GM19324 (cell line): Measurements from ENCODE around the gene RPP25L.

Experiments
- ATAC-seq: cut with Tn5 transposase; IDR thresholded peaks from one replicate; pipeline ENCODE4 v1.9.1; 2021; ENCODE audit warnings: mild to moderate bottlenecking, moderate library complexity; ENCODE audit not compliant: unreplicated experiment, low FRiP score

Gene RPP25L

GRCh38 chr9:34572092-34572491, 39.8 kb downstream of the RPP25L start:
- ATAC-seq = no peak

GRCh38 chr9:34571481-34571810, 40.5 kb downstream of the RPP25L start:
- no peak for ATAC-seq

GRCh38 chr9:34570809-34571480, 41.0 kb downstream of the RPP25L start:
- ATAC-seq = no peak

GRCh38 chr9:34570376-34570775, 41.5 kb downstream of the RPP25L start:
- ATAC-seq = no peak

GRCh38 chr9:34568774-34569173, 43.1 kb downstream of the RPP25L start:
- ATAC-seq = no peak

GRCh38 chr9:34568133-34568532, 43.8 kb downstream of the RPP25L start:
- no peak for ATAC-seq

GRCh38 chr9:34566972-34567371, 44.9 kb downstream of the RPP25L start:
- ATAC-seq = no peak

- no peak for ATAC-seq
Observed at GRCh38 chr9:34566322-34566721, 45.6 kb downstream of the RPP25L start.

- ATAC-seq = no peak
Observed at GRCh38 chr9:34565856-34566255, 46.0 kb downstream of the RPP25L start.

GRCh38 chr9:34564617-34565016, 47.3 kb downstream of the RPP25L start:
- no peak for ATAC-seq

GRCh38 chr9:34563262-34563661, 48.6 kb downstream of the RPP25L start:
- ATAC-seq = no peak

GRCh38 chr9:34562135-34562745, 49.7 kb downstream of the RPP25L start:
- ATAC-seq = no peak

GRCh38 chr9:34560599-34561214, 51.2 kb downstream of the RPP25L start:
- no peak for ATAC-seq
